Fibroblast of skin of left quadriceps (primary cell): ENCODE measurements around the gene GUCY2D.
A peak's percentile ranks its signal among the peaks of the same experiment; 100 is the strongest.
"Not testable (repeated sequence)": the region's sequence is repeated elsewhere in the genome, so short reads cannot be mapped to it uniquely, and the experiment has no call there.

ENCODE experiments used
- DNase-seq, 2 experiments: peaks; one replicate each; pipeline ENCODE4 v3.0.0-alpha.2; 2013; ENCODE audit warnings: low read depth in 2 of 2

The GUCY2D gene

DNA sequence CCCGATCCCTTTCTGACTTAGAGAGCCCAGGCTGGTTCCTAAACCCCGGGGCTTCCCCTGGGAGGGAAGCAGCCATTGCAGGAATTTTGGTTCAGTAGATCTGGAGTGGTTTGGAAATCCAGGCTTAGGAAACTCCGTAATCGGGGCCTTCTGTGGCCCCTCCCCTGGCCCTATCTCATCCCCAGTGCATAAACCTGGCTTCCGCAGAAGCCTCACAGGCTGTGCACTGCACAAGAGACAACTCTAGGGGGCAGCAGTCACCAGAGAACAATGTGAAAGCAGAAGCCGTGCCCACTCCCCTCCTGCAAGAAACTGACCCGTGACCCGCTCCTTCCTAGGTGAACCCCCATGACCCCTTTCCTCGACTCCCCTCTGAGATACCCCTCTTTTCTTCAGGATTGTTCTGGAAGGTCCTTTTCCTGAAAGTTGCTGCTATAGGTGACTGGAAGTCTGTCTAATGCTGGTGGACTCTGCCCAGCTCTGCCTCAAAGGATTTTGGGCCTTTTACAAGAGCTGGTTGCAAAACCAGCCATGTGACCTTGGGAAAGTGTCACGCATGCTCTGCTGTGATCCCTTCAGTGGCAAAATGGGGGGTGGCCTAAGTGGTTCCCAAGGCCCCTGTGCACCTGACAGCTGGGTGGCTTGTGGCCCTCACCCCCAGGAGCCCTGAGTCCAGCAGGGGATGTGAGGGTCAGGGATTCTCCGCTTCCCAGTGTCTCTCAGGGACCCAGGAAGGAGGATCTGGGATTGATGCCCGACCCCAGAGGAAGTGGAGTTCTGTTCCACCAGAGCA, 14.4 kb downstream of the GUCY2D start:
- DNase-seq, result no peak

DNA sequence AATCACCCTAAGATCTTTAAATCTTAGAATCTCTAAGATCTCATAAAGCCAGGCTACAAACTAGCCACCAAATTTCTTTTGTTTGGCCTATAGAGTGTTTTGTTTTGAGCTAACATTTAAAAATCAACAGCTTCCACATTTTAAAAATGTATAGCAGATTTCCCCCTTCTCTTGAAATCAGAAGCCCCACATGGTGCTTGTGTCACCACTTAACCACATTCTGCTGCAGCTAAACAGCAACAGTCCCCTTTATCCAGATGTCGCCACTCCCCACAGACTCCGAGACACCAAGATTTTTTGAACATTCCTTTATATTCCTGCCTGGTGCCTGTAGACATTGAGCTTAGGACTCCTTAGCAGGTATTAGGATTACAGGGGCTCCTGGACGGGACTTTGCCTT, 16.0 kb downstream of the GUCY2D start:
- DNase-seq, result no peak

DNA sequence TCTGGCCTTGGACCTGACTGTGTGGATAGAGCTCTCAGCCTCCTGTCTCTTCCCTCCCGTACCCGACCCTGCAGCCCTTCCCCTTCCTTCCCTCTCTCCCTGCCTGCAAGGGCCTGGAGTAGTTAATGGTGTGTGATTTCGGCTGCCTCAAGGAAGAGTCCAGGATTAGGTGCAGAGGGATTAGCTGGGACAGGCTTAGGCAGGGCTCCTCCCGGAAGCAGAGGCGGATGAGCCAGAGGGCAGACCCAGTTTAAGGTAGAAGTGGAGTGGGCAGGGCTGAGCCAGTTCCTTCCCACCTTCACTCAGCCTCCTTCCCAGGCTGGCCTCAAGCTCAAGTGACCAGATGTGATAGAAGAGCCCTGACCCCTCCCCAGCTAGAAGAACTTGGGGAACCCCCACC, 16.8 kb downstream of the GUCY2D start:
- DNase-seq, result no peak

DNA sequence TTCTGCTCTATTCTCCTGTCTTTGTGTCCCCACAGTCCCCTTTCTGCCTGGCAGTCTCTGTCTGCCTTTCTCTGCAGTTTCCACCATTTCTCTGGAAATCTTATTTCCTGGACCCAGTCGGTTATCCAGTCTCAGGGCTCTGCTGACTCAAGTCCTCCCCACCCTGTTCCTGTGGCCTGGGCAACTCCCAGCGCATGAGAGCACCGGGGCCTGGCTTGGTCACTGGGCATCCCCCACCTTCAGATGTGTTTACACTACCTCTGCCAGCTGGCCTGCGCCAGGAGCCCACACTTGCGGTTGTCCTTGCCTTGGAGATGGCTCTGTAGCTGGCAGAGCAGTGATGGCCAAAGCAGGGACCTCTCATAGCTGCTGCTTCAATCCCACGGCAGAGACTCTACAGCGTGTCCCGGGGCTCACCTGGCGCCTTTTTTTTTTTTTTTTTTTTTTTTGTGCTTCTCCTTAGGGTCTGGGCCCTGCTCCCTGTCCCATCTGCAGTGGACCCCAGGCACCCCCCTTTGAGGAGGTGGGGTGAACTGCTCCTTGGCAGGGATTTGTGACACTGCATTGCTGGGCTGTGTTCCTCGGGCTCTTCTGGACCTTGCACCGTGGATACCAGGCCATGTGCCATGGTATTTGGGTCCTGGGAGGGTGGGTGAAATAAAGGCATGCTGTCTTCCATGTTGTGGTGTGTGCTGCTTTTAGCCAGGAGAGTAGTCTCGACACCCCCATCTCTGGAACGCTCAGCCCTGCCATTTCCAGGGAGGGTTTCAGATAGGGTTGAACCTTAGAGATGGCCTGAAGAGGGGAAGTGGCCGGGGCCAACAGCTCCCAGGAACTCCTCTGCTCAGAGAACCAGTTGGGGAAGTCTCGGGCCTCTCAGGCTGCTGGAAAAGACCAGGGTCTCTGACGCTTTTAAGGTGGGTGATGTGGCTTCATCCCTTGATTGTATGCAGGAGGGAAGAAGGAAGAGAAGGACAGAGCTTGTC, 17.5 kb downstream of the GUCY2D start:
- DNase-seq, result no peak

DNA sequence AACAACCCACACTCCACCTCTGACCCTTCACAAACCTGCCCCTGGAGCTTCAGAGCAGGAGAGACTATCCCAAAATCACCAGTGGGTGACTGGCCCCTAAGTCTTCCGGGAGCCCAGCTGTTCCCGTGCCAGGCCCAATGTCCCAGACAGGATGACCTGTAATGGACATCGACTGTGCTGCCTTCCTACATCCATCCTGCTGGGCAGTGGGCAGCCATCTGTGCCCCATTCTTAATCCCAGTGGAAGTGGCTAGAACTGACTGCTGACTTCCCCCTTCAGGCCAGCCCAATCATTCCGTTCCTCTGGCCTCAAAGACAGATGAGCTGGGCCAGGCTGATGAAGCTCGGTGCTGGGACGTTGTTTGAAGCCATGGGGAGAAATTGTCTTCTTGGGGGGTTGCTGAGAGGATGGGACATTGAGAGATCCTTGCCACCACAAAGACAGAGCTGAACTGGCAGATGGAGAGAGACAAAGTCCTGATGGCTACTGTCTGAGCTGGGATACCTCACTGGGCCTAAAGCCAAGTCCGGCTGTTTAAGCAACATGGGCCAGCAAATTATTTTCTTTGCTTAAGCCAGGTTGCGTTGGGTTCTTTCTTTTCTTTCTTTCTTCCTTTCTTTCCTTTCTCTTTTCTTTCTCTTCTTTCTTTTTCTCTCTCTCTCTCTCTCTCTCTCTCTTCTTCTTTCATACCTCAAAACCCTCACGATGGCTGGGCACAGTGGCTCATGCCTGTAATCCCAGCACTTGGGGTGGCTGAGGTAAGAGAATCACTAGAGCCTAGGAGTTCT, 18.6 kb downstream of the GUCY2D start:
- DNase-seq, result no peak

DNA sequence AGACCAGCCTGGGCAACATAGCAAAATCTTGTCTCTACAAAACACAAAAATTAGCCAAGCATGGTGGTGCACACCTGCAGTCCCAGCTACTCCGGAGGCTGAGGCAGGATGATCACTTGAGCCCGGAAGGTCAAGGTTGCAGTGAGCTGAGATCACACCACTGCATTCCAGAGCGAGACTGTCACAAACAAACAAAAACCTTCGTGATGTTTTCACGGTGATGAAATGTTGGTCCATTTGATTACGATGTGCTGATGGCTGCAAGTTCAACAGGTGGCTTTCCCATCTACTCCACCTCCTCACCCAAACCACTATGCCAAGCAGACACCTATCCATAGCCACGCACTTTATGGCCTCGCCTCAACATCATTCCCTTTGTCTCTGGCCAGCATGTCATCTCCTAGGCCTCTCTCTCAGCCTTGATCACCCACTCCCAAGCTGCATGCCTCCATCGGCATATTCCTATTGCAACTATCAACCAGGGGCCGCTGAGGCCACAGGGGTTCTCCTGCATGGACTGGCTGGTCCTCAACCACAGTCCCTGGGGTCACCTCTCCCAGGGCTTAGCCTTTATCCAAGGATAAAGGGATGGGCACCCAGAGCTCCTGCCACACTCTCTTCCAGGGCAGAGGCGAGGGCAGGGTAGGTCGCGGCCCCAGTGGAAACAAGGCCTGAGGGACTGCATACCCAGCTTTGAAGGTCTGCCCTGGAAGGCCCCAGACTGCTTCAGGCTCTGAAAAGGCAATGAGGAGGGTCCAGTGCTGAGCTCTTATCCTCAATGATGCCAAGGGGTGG, 19.3 kb downstream of the GUCY2D start:
- DNase-seq, result no peak

DNA sequence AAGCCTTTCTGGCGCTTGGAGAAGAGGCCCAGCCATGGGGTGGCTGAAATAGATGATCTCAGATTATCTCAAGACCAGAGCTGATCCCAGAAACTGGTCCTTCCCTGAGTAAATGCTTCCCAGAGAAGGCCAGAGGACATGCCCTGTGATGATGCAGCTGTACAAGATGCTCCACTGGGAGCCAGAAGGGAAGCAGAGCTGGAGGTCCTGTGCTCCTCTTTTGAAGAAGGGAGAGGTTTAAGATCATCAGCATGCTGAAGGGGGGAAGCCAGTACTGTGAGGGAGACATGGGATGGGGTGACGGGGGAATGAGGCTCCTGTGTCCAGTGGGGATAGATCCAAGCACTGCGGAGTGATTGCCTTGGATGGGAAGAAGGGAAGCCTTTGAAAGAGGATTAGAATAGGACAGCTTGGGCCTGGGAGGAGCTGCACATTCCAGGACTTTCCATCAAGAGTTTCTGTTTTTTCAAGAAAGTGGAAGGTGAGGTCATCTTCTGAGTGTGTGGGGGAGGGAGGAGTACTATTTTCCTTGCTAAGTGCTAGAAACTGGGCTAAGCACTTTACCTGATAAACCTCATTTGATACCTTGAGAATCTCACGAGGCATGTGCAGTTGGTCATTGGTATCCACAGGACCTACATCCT, 20.1 kb downstream of the GUCY2D start:
- no peak for DNase-seq

DNA sequence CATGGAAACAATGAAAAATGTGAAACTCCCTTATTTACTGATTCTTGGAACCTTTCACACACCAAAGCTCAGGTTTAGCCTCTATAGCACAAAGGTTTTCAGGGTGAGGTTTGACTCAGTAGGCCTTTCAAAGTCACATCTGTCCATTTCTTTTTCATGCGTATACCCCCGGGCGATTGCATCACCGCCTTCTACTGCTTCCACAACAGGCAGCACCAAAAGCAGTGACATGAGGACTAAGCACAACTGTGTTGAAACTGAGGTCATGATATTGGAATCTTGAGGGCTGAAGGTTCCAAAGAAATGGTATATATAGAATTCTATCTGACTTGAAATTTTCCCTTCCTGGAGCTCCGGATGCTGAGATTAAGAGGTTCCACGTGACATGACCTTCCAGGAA, 21.7 kb downstream of the GUCY2D start:
- DNase-seq, result not testable (repeated sequence)

DNA sequence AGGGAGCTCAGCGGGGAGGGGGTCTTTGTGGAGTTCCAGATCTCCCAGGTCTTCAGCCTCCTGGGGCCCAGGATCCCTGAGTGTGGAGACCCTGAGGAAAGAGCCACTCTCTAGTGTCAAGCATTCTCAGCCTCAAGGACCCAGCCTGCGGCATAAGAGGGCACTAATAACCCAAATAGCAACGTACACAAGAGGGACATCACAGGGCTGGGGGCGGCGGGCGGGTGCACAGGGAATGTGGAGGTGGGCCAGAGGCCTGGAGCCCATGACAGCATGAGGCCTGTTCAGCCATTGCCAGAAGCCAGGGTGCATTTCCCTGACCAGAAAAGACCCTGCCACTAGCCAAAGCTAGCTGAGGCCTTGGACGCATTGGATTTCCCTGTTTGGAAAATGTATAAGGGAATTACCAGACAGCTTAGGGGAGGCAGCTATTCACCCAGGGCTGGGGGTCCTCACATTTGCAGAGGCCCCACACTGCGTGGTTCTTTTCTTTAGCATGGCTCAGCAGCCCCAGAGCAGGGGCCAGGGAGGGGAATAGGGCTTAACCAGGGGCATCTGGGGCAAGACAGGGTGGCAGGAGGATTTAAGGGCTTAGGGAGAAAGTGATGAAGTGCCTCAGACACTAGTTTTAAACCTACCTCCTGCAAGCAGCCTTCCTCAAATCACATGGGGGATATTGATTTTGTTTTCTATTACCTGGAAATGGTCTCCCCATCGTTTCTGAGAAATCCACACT, 22.9 kb downstream of the GUCY2D start:
- no peak for DNase-seq

DNA sequence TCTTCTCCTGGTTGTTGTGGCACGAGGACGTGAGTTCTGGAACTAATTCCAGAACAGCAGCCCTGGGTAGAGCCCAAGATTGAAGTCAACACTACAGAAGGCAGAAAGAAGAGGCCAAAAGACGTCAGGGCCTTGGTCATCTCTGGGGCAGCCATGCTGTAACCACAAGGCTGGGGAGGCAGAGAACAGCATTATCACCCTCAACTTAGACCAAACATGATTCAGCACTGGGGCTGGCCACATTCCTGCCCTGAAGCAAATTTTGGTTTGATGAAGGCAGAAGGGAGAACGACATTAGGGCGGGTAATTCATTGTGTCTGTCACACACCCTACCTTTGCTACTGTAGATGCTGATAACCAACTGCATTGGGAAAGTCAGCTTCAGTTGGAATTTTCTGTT, 26.7 kb downstream of the GUCY2D start:
- no peak for DNase-seq

DNA sequence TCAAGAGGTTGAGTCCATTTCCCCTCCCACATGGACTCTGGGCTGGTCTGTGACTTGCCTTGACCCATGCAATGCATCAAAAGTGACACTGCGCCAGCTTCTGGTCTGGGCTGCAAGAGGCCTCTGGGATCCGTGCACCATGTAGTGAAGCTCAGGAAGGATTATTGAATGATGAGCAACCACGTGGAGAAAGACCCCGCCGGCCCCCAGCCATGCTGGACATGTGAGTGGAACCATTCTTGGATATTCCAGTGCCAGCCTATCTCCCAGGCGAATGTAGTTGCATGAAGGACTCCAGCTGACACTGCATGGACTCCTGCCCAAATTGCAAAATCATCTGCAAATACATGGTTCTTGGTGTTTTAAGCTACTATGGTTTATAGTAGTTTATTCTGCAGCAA, 28.8 kb downstream of the GUCY2D start:
- DNase-seq, result no peak

DNA sequence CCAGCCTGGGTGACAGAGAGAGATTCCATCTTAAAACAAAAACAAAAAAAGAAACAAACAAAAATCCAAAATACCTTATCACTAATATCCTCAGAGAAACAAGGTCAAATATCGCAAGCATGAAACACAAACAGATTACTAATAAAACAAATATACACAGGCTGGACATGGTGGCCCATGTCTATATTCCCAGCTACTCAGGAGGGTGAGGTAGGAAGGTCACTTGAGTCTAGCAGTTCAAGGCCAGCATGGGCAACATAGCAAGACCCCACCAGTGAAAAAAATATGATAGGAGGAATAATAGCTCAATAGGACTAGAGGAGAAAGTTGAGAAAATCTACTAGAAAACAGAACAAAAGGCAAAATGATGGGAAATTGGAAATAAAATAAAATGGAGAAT, 29.5 kb downstream of the GUCY2D start:
- no peak for DNase-seq

DNA sequence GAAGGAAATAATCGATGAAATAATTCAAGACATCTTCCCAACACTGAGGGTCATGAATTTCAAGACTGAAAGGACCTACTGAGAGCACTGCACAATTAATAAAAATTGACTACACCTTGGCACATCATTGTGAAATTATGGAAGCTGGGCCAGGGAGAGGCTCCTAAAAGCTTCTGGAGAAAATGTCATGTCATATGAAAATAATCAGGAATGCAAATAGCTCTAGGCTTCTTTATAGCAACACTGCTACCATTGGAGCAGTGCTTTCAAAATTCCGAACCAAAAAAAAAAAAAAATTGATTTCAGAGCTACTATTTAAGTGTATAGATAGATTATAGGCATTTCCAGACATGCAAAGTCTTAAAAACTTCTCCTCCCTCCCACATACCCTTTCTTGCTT, 30.0 kb downstream of the GUCY2D start:
- DNase-seq, result no peak

DNA sequence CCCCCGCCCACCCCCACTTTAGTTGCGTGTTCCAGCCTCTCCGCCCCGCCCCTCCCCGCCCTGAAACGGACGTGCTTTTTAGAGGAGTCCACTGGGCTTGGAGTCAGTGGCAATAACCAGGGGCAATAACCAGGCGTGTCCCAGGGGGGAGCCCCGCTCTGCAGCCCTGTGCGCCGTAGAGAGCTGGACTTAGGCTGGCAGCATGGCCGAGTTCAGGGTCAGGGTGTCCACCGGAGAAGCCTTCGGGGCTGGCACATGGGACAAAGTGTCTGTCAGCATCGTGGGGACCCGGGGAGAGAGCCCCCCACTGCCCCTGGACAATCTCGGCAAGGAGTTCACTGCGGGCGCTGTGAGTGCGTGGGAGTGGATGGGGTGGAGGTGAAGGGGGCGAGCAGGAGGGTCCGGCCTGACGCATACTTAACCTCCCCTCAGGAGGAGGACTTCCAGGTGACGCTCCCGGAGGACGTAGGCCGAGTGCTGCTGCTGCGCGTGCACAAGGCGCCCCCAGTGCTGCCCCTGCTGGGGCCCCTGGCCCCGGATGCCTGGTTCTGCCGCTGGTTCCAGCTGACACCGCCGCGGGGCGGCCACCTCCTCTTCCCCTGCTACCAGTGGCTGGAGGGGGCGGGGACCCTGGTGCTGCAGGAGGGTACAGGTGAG, 36.7 kb downstream of the GUCY2D start, which contains the start of gene ALOX15B:
Gene ALOX15B (plus strand): TSS at position 106 of the 657 bp plus-strand sequence. CDS start 97 bp downstream, at position 203.
- no peak for DNase-seq

DNA sequence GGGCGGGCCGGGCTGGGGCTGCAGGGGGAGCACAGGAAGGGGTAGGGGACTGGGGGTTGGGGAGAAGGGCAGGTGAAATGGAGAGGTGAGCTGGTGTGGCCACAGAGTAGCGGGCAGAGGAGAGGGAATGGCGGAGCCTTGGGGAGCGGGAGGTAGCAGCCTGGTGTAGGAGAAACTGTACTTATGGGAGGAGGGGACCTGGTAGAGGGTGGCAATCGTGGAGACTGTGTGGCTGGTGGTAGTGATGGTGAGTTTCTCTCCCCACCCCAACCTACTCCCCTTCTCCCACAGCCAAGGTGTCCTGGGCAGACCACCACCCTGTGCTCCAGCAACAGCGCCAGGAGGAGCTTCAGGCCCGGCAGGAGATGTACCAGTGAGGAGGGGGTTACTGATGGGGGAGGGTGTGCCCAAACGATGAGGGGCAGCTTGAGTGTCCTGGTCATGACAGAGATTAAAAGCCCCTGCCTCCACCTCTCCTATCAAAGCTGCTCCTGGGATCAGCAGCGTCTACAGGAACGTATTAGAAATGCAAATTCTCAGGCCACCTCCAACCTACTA, 37.3 kb downstream of the GUCY2D start:
- DNase-seq, result no peak

DNA sequence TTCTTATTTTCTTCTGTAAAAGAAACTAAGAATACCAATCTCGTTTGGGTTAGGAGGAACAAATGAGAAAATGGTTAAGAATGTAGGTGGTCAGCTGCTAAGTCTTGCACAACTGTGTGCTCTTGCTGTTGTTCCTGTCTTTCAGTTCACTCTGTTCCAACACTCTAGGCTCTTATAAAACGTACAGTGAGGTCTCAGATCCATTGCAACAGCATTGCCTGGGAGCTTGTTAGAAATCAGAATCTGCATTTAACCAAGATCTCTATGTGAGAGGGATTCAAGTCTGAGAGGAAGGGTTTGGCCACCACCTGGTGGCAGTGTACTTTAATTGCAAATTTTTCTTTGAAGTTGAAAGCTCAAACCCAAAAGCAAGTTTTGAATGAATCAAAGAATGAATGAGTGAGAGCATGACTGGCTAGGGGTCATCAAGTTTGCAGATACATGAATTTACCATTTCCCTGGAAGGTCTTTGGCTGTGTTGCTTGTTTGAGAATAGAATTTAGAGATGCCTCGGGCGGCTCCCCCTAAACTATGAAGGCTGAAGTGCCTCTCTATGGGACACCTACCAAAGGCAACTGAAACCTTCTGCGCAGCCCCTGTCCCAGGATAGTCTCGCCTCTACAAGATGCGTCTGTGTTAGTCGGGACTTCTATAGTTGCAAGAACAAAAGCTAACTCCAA, 39.0 kb downstream of the GUCY2D start:
- peak in 1 of 2 experiments; percentile 20 for DNase-seq

DNA sequence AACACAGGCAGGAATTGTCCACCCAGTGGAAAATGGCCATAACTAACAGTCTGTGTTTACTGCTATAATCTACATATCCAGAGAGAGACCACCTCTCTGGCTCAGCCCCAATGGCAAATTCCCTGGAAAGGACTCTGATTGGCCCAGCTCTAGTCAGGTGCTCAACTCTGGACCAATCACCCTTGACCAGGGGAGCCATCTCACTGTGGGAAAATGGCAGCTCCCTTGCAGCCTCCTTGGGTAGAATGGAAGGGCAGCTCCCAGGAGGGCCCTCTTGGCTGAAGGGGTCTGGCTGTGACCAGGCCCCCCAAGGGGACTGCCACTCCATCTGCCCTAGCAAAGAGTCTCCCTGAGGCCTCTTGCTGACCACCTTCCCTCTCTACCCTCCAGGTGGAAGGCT, 39.6 kb downstream of the GUCY2D start:
- DNase-seq, result no peak
